Stimulated activated CD4-positive, alpha-beta T cell treated with anti-CD3 and anti-CD28 coated beads, TNF-alpha, amount 100 ng/mL, for 1 hour (primary cell): Measurements from ENCODE around the gene SPECC1L.

Source experiments
- DNase-seq, 3 donors: peaks; one replicate each; pipeline ENCODE4 v3.0.0-alpha.2; 2020; ENCODE audit warnings: low read depth in 3 of 3, low spot score in 1 of 3

Gene SPECC1L

DNA sequence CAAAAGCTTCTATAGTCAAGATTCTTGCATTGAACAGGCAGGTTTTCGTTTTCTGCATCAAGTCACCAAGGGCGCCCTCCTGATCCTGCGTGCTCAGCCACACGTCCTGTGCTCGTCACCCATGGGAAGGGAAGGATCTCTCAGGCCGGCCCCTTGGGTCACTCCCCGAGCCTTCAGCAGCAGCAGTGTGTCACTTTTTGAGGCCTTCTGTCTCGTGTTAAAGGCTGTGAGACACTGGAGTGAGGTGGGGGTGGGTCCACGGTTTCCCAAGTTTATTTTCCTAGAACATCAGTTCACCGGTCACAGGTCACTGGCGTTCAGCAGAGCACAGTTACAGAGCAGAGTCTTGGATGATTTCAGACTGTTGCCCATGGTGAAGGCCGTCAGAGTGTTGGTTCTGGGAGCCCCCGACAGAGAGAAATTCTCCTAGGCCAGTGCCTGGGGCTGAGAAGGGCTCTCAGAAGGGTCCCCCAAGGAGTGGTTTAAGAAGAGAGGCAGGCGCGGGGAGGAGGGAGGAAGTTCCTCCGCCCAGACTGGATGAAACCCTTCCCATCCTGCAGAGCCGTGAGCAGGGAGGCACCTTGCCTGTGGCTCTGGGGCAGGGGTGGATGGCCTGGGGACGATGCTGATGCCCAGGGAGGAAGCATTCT, 143.2 kb downstream of the SPECC1L start:
- DNase-seq = no peak

DNA sequence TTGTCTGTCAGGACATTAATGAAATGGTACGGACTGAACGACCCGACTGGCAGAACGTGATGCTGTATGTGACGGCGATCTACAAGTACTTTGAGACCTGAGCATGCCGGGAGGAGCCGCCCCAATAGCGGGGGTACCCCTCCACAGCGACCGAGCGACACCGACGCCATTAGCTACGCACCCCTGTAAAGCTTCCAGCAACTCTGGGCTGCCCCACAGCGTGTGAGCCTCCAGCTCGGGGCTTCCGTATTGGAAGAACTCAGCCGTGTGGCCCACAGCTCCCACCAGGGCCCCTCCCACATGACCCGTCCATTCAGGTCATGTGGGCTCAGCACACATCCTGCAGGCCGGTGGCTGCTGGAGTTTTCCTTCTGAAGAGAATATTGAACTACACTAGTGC, 143.9 kb downstream of the SPECC1L start:
- DNase-seq = no peak

DNA sequence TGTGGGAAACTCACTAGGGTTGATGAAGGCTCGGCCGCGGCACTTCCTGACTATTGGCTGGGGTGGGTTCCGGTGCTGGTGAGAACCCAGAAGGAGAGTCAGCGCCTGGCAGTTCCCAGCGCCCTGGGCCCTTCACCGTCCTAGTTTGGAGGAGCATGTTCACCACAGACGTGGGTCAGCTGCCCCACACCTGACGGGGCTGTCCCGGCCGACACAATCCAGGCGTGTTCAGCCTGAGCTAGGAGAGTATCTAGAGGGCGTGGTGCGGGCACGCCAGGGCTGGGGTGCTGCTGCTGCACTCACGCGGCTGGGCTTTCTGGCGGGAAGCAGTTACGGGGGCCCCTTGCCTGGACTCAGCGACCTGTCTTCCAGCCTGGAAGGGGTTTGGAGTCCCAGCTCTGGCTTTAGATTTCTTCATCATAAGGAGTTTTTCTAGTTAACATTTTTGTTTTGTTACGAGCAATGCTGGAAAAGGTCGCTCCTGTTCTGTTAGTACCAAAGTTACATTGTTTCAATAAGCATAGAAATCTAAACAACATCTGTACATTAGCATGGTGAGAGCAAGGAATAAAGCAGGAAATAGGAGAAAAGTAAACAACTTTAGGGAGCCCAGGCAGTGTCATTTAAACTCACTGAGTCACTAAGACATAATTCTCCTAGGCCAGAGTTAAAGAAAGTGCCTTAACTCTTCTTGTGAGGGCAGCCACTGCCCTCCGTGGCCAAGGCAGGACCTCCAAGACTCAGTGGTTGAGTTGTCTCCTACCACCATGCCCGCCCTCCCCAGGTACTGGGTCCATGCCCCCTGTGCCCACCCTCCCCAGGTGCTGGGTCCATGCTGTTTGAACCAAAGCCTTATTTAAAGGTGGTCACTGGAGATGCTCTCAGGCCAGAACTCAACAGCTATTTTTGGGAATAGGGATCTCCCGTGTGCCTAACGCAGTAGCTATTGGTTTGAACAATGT, 144.6 kb downstream of the SPECC1L start:
- no peak for DNase-seq

DNA sequence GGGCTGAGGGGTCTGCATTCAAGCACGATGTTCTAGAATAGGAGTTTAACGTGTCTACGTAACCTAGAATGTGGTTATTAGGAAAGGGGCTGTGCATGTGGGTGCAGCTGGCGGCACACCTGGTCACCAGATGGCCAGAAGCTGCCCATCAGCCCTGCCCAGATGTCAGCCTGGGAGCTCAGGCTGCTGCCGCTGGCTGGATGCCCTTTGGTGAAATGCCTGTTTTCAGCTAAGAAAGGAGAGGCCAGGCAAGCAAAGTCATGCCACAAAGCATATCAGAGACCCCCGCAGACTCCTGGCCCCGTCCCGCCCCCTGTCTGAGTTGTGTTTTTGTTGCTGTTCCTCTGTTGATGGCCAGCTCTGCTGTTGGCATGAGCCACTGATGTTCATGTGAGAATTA, 145.5 kb downstream of the SPECC1L start:
- DNase-seq = no peak

DNA sequence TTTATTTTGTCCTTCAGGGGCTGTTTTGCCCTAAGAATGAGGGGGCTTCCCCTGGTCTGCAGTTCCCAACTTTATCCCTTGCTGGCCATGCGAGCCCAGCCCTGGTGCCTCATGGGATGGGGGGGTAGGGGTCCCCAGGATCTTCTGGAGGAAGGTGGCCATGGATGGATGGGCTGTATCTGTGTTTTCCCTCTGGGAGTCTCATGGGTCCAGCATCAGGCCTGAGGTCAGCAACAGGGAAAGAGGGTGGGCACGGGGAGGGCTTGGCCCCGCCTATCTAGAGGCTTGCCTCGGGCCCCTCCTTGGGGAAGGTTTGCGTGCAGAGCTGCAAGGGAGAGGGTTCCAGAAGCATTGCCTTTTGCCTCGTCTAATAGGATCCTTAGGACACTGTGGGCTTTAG, 146.0 kb downstream of the SPECC1L start:
- DNase-seq = no peak

DNA sequence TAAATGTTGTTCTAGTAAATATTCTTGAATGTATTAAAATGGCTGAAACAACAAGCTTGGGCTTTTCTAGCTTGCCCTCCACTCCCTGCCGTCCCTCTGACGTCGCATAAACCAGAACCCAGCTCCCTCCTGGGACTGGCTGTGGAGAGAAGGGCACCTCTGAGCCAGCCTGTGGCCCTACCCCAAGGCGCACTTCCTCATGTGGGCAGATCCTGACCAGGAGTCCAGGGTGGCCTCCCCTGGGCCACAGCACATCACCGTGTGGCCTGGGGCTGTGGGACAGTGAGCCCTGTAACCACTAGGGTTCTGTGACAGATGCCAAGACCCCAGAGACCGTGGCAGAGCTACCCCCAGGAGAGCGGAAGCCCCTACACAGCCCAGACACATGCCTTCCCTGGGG, 146.6 kb downstream of the SPECC1L start:
- DNase-seq = no peak

DNA sequence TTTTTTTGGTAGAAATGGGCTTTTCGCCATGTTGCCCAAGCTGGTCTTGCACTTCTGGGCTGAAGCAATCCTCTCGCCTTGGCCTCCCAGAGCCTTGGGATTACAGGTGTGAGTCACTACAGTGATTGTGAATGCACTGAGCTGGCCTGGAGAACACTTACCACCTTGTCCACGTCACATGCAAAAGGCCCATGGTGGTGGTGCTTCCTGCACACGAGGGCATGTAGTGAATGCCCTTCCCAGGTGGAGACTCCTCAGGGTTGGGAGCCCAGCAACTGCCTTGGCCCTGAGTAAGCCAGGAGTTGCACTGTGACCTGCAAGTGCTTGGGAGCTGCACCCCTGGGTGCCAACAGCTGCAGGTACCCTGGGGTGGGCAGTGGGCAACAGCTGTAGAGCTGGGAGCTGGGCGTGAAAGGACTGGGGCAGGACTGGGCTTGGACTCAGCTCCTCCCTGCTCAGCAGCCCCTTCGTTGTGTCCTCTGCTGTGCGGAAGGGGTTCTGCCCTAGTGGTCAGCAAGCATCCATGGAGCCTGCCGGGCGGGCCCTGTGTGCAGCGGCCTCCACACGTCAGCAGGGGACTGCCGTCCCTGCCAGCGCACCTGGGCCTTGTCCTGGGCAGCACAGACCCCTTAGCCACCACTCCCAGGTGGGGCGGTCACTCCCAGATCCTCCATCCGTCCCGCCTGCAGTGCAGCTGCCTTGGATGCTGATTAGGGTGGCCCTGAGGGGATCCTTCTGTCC, 147.4 kb downstream of the SPECC1L start:
- DNase-seq = no peak

DNA sequence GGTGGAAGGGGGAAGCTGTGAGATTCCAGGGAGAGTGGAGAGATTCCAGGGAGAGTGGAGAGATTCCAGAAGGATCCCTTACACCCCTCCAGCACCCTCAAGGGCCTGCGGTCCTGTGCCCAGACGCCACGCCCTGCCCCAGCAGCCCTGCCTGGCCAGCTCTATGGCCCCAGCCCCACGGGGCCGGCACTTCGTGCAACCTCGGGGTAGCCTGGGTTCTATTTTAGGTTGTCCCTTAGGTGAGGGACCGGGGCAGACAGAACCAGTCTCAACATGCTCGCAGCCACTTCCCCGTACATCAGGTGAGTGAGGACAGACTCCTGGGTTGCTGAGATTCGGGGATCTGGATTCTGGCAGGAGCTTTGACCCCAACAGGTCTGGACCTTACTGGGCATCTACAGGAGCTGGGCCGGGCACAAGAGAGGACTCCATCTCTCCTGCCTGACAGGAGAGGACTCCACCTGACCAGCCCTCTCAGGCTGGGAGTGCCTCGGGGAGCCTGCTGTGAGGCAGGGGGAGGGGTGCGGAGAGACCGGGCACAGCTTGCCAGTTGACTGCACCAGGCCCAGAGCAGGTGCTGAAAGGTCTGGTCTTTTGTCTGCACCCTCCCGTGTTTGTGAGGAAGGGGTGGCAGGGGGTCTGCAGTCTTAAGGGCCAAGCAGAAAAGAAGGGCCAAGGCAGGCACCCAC, 148.3 kb downstream of the SPECC1L start:
- no peak for DNase-seq

DNA sequence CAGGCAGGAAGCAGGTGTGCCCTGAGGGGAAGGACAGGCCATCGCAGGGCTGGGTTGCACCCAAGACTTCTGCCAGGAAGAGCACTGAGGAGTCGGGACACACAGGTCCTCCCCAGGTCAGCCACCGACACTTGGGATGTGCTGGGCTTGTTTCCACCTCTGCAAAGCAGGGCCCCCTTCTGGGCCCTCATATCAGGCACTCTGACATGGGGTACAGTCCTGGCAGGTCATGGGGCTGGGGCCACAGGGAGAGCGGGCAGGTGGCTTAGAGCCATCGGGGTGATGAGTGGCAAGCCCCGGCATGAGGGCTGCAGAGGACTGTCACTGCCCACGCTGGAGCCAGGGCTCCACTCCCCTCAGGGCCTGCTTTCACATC, 148.8 kb downstream of the SPECC1L start:
- DNase-seq = no peak

DNA sequence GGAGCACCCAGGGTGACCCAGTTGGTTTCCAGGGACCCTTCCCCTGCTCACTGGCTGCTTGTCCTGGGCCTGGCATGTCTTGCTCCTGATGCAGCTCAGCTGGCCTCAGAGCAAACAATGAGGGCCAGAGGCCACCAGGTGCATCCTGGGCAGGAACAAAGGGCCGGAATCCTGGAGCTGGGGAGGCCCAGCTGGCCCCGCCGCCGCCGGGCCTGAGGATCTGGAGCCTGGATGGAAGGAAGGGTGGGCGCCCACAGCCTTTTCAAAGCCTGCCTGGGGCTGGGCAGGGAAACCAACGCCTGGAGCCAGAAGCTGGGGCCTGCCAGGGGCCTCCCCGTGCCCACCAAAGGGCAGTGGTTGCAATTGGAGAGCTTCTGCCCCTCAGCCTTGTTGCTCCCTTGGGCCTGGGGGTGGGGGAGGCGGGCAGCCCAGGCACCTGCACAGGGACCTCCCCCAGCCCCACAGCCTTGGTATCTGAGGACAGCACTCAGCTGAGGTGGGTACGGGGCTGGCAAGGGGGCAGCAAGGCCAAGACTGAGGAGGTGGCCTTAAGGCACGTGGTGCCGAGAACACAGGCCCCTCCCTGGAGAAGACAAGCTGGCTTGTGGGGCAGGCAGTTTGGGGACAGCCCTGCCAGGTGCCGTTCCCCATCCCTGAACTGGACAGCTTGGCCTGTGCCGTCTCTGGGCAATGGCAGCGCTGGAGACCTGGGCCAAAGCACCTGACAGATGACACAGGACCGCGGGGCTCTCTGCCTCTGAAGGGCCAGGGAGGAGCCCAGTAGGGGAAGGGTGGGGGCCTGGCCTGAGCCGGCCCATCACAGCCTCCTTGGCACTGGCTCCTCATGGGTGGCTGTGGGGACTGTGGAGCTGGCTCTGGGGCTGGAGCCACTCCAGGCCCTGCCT, 149.7 kb downstream of the SPECC1L start:
- no peak for DNase-seq

DNA sequence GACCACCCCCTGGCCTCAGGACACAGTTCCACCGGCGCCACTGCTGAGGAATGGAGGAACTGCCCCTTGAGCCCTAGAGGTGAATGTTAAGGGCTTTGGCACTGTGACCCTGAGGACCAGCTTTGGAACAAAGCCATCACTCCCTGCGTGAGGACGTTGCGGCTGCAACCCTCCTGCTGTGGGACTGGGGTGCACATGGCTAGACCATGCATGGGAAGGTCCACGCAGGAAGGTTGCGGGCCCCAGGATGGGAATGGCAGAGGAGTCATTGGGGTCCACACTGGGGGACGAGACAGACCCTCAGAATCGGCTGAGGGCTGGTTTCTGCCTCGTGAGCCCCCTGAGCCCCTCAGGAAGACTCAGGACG, 150.3 kb downstream of the SPECC1L start:
- DNase-seq = no peak

DNA sequence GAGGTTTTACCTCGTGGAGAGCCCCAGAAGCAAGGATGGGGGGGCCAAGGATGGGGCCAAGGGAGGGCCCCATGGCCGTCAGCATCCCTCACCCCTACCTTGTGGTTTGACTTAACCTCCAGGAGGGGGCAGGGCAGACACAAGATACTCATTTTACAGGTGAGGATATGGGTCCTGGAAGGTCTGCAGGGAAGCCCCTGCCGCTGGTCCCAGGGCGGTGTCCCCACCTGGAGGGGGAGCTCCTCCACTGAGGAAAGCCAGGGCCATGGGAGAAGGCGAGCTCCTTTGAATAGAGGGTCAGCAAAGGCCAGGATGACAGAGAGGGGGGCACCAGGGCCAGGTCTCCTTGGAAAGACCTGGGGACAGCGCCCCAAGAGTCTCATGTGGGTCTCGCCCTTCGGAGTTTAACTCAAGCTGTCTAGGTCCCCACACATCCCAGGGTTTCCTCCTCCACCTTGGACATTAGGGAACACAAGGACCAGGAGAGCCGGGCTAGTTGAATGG, 150.8 kb downstream of the SPECC1L start:
- DNase-seq = no peak

DNA sequence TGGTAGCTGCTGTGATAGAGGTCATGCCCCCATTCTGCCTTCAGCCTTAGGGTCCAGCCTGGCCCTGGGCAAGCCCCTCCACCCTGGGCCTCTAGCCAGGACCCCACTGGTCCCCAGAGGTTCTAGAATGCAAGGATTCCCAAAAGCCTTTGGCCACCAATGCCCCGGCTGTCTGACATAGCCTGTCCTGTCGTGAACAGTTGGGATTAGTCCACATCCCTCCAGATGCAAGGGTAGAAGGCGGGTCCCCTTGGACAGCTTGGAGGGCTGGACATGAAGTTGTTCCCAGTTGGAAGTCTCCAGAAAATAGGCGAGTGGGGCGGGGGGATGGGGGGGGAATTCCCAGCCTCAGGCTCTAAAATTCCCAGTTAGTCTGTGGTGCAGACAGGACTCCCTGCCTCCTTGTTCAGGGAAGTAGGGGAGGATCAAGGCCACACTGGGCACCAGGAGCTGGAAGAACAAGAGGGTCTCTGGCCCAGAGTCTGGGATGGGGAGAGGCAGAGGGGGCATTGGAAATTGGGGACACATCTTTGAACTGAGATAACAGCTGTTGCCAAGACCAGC, 151.6 kb downstream of the SPECC1L start:
- DNase-seq = no peak

DNA sequence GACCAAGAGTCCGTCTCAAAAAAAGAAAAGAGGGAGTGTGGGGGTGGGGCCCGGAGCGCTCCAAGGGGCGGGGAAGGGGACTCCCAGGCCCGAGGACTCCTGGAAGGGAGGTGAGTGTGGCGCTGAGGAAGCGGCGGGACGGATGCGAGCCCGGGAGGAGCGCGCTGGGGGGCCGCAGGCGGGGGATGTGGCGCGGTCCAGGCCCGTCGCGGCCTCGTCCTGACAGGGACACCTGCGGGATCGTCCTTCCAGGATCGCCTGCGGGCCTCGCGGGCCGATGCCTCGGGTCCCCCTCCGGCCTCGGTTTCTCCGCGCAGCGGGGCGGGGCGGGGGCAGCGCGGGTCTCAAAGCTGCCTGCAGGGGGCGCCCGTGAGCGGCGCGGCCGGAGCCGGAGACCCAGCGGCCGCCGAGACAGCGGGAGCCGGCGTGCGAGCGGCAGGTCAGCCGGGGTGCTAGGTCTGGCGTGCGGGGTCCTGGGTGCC, 152.9 kb downstream of the SPECC1L start:
- DNase-seq = peak in 1 of 3 donors; percentile 67

DNA sequence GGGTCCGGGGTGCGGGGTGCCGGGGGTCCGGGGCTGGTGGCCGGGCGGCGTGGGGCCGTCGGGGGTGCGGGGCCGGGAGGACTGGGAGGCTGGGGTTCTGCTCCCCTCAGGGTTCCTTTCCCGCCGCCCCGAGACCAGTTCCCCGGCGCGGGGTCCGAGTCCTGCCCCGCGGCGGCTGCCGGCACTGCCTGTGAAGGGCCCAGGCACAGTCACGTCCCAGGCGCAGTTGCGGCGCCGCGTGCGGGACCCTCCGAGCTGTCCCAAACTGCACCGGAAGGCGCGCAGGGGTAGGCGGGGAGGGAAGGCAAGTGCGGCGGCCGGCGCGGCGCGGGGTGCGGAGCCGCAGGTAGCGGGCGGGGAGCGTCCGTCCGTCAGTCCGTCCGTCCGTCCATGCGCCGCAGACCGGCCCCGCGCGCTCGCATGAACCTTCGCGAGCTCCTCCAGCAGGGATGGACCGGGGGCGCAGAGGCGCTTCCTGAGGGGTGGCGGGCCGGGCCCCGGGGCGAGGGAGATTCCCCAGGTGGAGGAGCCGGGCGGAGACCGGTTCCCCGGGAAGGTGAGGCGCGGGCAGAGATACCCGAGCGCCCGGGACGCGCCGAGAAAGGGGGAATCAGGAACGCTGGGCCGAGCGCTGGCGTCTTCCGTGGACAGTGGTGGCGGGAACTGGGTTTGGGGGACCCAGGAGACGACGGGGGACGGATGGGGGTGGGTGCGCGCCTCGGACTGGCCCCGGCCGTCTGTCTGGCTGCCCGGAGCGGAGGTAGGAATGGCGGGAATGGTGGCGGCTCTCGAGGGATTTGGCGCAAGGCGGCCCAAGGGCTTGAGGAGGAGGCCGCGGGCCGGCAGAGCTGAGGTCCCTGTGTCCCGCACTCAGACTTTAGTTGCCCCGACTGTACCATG, 153.6 kb downstream of the SPECC1L start:
- no peak for DNase-seq

DNA sequence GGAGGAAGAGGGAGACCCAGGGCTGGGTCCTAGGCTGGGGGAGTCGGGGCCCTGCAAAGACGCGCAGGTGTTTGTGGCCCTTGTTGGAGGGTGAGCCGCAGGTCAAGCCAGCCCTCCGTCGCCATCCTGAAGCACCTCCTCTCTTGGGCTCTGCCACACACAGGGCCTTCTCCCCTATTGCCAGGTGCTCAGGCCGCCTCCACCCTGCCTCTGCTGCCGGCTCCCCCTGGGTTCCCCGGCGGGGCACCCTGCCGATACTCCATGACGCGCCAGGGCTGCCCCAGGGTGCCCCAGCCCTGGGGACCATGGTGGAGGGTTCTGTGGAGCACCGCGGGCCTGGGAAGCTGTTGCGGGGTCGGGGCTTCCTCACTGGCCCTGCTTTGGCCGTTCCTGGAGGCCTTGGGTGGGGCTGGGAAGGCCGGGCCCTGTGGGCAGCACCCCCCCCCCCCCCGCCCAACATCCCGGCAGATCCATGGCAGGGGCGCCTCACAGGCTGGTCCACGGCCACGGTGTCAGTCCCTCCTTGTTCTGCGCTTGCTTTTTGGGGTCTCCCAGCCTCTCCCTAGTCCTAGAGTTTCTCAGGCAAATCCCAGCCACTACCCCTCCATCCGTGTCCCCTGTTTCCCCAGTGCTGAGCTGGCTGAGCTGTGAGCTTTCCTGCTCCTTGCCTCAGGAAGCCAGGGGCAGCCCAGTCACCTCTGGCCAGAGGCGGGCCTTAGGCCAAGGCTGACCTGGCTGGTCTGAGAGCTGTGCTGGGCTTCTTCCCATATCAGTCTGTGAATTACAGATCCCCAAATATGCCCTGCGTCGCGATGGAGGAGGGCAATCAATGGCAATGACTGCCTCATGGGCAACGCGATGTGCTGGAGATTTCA, 154.5 kb downstream of the SPECC1L start:
- DNase-seq = no peak

DNA sequence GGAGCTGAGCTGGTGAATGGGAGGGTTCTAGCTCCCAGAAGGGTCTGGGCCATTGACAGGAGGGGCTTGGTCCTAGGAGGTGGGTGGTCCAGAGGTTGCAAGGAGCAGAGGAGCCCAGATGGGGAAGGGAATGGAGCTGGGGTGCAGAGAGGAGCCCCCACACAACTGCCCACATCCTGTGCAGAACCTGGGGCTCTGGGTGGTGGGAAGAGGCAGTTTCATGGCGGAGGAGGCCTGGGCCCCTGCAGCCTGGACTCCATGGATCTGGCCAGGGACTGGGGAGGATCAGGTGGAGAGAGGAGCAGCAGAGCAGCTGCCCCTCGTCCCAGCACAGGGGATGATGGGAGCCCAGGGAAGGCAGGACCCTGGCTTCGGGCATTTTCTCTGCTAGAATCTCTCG, 155.8 kb downstream of the SPECC1L start:
- DNase-seq = no peak
